Breast epithelium (tissue), 4 donors: ENCODE measurements around the gene AMIGO2. TPM values are rescaled to one million over a fixed set of nuclear protein-coding genes. Genes with fewer than 3 reads are reported as not detected.

Experiments
- DNase-seq, 2 donors: peaks; one replicate each; pipeline ENCODE4 v3.0.0-alpha.2; 2019; ENCODE audit warnings: low spot score in 2 of 2
- H3K27ac ChIP-seq, 2 donors: fragments of 200-600 bp; sonication (generic) in 1 of 2; one replicate each; pipeline ENCODE4 v1.5.1; 2016 to 2019; ENCODE audit warnings: mild to moderate bottlenecking in 1 of 2
- H3K27me3 ChIP-seq, 2 donors: fragments of 200-600 bp; sonication (generic) in 1 of 2; one replicate each; pipeline versions ENCODE4 v1.5.1 to v1.6.0; 2017 to 2019; ENCODE audit warnings: control low read depth in 1 of 2, mild to moderate bottlenecking in 1 of 2
- H3K36me3 ChIP-seq: fragments of 200-600 bp; one replicate; pipeline ENCODE4 v1.5.1; 2019
- H3K4me1 ChIP-seq, 2 donors: fragments of 200-600 bp; sonication (generic); one replicate each; pipeline ENCODE4 v1.5.1; 2016 to 2019; ENCODE audit warnings: control low read depth in 1 of 2
- H3K4me3 ChIP-seq, 3 donors: fragments of 200-600 bp; sonication (generic); 1 replicate in 2 of 3; 2 replicates in 1 of 3; pipeline ENCODE4 v1.5.1; 2016 to 2019; ENCODE audit warnings: mild to moderate bottlenecking in 3 of 3, moderate library complexity in 2 of 3
- H3K9me3 ChIP-seq, 2 donors: fragments of 200-600 bp; sonication (generic) in 1 of 2; one replicate each; pipeline ENCODE4 v1.5.1; 2016 to 2019; ENCODE audit warnings: control low read depth in 1 of 2
- POLR2A ChIP-seq: fragments of 450-650 bp; IDR thresholded peaks from one replicate; pipeline ENCODE4 v1.6.1; 2016; ENCODE audit warnings: antibody characterized with exemption, mild to moderate bottlenecking, moderate library complexity
- POLR2AphosphoS5 ChIP-seq, 3 donors: sonication (generic); formaldehyde crosslinking; IDR thresholded peaks; one replicate each; pipeline ENCODE4 v1.6.1; 2017; ENCODE audit warnings: antibody characterized with exemption in 3 of 3
- intact Hi-C: fragments of 100-400 bp; cut with DNase I; formaldehyde crosslinking; loops from one replicate; pipeline ENCODE4 v1.15.1; 2023; ENCODE audit warnings: low total_unique reads
- total RNA-seq, 3 donors: library from RNA; depleted of rRNA; stranded (reverse); fragments of >200 nt; gene quantifications; one replicate each; pipeline ENCODE4 v1.1.0, GENCODE V29; 2016
- TF ChIP-seq, protein P1 (sequence below), 3 donors: fragments of 450-650 bp; IDR thresholded peaks; one replicate each; pipeline ENCODE4 v1.5.1; 2016 to 2017; ENCODE audit warnings: antibody characterized with exemption in 3 of 3, mild to moderate bottlenecking in 3 of 3, moderate library complexity in 3 of 3

The AMIGO2 gene
- total RNA-seq, 3 donors from 2014 or later = 6.7 to 57.7 (median 28.2) TPM

GRCh38 chr12:47028186-47028585 is 51.6 kb downstream of the AMIGO2 start:
- no peak overlapping the region for H3K4me3 ChIP-seq
- no peak overlapping the region for H3K27ac ChIP-seq
- H3K36me3 ChIP-seq = no peaks in the 10 kb centered on the region
- no peaks in the 10 kb centered on the region for H3K27me3 ChIP-seq
- no peaks in the 10 kb centered on the region for H3K9me3 ChIP-seq
- intact Hi-C loops = no loop called here
- TF ChIP-seq POLR2AphosphoS5 (IDR thresholded peaks at IDR 0.05) = no peak
- no peak for TF ChIP-seq POLR2A
- TF ChIP-seq, protein P1, sequence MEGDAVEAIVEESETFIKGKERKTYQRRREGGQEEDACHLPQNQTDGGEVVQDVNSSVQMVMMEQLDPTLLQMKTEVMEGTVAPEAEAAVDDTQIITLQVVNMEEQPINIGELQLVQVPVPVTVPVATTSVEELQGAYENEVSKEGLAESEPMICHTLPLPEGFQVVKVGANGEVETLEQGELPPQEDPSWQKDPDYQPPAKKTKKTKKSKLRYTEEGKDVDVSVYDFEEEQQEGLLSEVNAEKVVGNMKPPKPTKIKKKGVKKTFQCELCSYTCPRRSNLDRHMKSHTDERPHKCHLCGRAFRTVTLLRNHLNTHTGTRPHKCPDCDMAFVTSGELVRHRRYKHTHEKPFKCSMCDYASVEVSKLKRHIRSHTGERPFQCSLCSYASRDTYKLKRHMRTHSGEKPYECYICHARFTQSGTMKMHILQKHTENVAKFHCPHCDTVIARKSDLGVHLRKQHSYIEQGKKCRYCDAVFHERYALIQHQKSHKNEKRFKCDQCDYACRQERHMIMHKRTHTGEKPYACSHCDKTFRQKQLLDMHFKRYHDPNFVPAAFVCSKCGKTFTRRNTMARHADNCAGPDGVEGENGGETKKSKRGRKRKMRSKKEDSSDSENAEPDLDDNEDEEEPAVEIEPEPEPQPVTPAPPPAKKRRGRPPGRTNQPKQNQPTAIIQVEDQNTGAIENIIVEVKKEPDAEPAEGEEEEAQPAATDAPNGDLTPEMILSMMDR (IDR thresholded peaks at IDR 0.05) = no peak
- DNase-seq = no peak
- no peaks in the 10 kb centered on the region for H3K4me1 ChIP-seq

Other genes with a start within 250 kb of the AMIGO2 start
- gene PCED1B, start 338 bp downstream of the AMIGO2 start, total RNA-seq = 1 to 10 TPM; 1.6 to 6.2 (median 5.1) TPM